Loucy (cell line): ENCODE data around the gene OSBPL7.

Experiments used
- H2AFZ ChIP-seq: fragments of 200-600 bp; sonication (generic); 2 replicates; pipeline ENCODE4 v1.6.0; 2016; ENCODE audit warnings: antibody characterized with exemption, mild to moderate bottlenecking, low read length, moderate library complexity
- H3F3A ChIP-seq: fragments of 200-600 bp; 2 replicates; pipeline ENCODE4 v1.6.0; 2016; ENCODE audit warnings: antibody characterized with exemption, low read depth, mild to moderate bottlenecking
- H3K27me3 ChIP-seq: fragments of 200-600 bp; sonication (generic); 2 replicates; pipeline ENCODE4 v1.6.1; 2014; ENCODE audit warnings: low read length, mild to moderate bottlenecking; ENCODE audit not compliant: insufficient read depth, poor library complexity, severe bottlenecking
- H3K36me3 ChIP-seq: fragments of 200-600 bp; sonication (generic); 2 replicates; pipeline ENCODE4 v1.6.1; 2016; ENCODE audit warnings: low read length; ENCODE audit not compliant: insufficient read depth
- H3K4me1 ChIP-seq: fragments of 200-600 bp; sonication (generic); 2 replicates; pipeline ENCODE4 v1.5.1; 2014; ENCODE audit warnings: low read length, mild to moderate bottlenecking; ENCODE audit not compliant: insufficient read depth, poor library complexity, severe bottlenecking
- H3K4me2 ChIP-seq: fragments of 200-600 bp; sonication (generic); 2 replicates; pipeline ENCODE4 v1.6.0; 2014; ENCODE audit warnings: antibody characterized with exemption, low read length, low read depth, mild to moderate bottlenecking; ENCODE audit not compliant: poor library complexity, severe bottlenecking
- H3K4me3 ChIP-seq: fragments of 200-600 bp; sonication (generic); 2 replicates; pipeline ENCODE4 v1.5.1; 2014; ENCODE audit warnings: low read length, mild to moderate bottlenecking, mixed read lengths; ENCODE audit not compliant: poor library complexity, severe bottlenecking
- H3K79me2 ChIP-seq: fragments of 200-600 bp; sonication (generic); 2 replicates; pipeline ENCODE4 v1.6.1; 2014; ENCODE audit warnings: low read length; ENCODE audit not compliant: insufficient read depth
- H3K9ac ChIP-seq: fragments of 200-600 bp; sonication (generic); 2 replicates; pipeline ENCODE4 v1.6.0; 2014; ENCODE audit warnings: mild to moderate bottlenecking, low read depth, low read length, moderate library complexity; ENCODE audit not compliant: poor library complexity, severe bottlenecking
- H3K9me2 ChIP-seq: fragments of 200-600 bp; sonication (generic); replicated peaks from 2 replicates; pipeline ENCODE4 v1.6.1; 2016; ENCODE audit warnings: low read depth, low read length, mixed read lengths
- H3K9me3 ChIP-seq: fragments of 200-600 bp; sonication (generic); 2 replicates; pipeline ENCODE4 v1.6.1; 2014; ENCODE audit warnings: mild to moderate bottlenecking, antibody characterized with exemption, low read length, low read depth; ENCODE audit not compliant: insufficient read depth
- H4K20me1 ChIP-seq: fragments of 200-600 bp; sonication (generic); 2 replicates; pipeline ENCODE4 v1.6.0; 2014; ENCODE audit warnings: antibody characterized with exemption, low read length, mild to moderate bottlenecking; ENCODE audit not compliant: insufficient read depth, poor library complexity, severe bottlenecking
- CTCF ChIP-seq: fragments of 200-600 bp; sonication (generic); conservative IDR thresholded peaks from 2 replicates; pipeline ENCODE4 v1.5.1; 2014; ENCODE audit warnings: mild to moderate bottlenecking, antibody characterized with exemption, low read length
- EZH2phosphoT487 ChIP-seq: fragments of 200-600 bp; IDR thresholded peaks from 2 replicates; pipeline ENCODE4 v1.6.1; 2018; ENCODE audit warnings: antibody characterized with exemption, mild to moderate bottlenecking, moderate library complexity, borderline replicate concordance

OSBPL7 gene

GRCh38 chr17:47806913-47807255 lies 14.7 kb downstream of the OSBPL7 start:
- Histone ChIP-seq H3K9me3 (no peaks in the 10 kb centered on the region), H2AFZ (no peak overlapping the region), H3K27me3 (no peaks in the 10 kb centered on the region), H3K36me3 (peaks cover 8% of the 10 kb centered on the region; the same call in 1 of the 2 replicates), H4K20me1 (no peaks in the 10 kb centered on the region), H3K9me2 (no peaks in the 10 kb centered on the region), H3K4me2 (no peak overlapping the region), H3F3A (no peaks in the 10 kb centered on the region), H3K4me1 (no peaks in the 10 kb centered on the region), H3K79me2 (no peaks in the 10 kb centered on the region), H3K9ac (no peak overlapping the region), H3K4me3 (no peak overlapping the region)
- no peak for TF ChIP-seq EZH2phosphoT487
- TF ChIP-seq CTCF, result no peak

- H3K4me2 ChIP-seq, result no peak overlapping the region
- H3K4me3 ChIP-seq, result no peak overlapping the region
- no peaks in the 10 kb centered on the region for H3K9me2 ChIP-seq
- no peaks in the 10 kb centered on the region for H3K9me3 ChIP-seq
- H3K79me2 ChIP-seq, result no peaks in the 10 kb centered on the region
- TF ChIP-seq EZH2phosphoT487 (no peak), CTCF (no peak)
- H3F3A ChIP-seq, result no peaks in the 10 kb centered on the region
- H3K36me3 ChIP-seq, result peaks cover 8% of the 10 kb centered on the region; the same call in 1 of the 2 replicates
- no peak overlapping the region for H2AFZ ChIP-seq
- no peaks in the 10 kb centered on the region for H3K4me1 ChIP-seq
- no peak overlapping the region for H3K9ac ChIP-seq
- no peaks in the 10 kb centered on the region for H4K20me1 ChIP-seq
- H3K27me3 ChIP-seq, result no peaks in the 10 kb centered on the region
These were observed 15.3 kb downstream of the OSBPL7 start for GRCh38 chr17:47806026-47806912.

- H3K9me3 ChIP-seq, result no peaks in the 10 kb centered on the region
- H3K9ac ChIP-seq, result no peak overlapping the region
- no peak overlapping the region for H3K4me2 ChIP-seq
- H3K27me3 ChIP-seq, result no peaks in the 10 kb centered on the region
- H4K20me1 ChIP-seq, result no peaks in the 10 kb centered on the region
- no peaks in the 10 kb centered on the region for H3F3A ChIP-seq
- no peak overlapping the region for H3K4me3 ChIP-seq
- peaks cover 6% of the 10 kb centered on the region; the same call in 1 of the 2 replicates for H3K36me3 ChIP-seq
- H3K4me1 ChIP-seq, result no peaks in the 10 kb centered on the region
- H3K79me2 ChIP-seq, result no peaks in the 10 kb centered on the region
- TF ChIP-seq EZH2phosphoT487 (no peak), CTCF (no peak)
- H2AFZ ChIP-seq, result no peak overlapping the region
- H3K9me2 ChIP-seq, result no peaks in the 10 kb centered on the region
These were observed 17.1 kb downstream of the OSBPL7 start for GRCh38 chr17:47804461-47804860.
